Thyroid gland (tissue), 4 donors: ENCODE measurements around the gene CIITA.
"Not testable (repeated sequence)": the region's sequence is repeated elsewhere in the genome, so short reads cannot be mapped to it uniquely, and the experiment has no call there.

Experiments used
- POLR2A ChIP-seq, 2 donors: fragments of 450-650 bp; IDR thresholded peaks; one replicate each; pipeline ENCODE4 v1.6.1; 2017; ENCODE audit warnings: antibody characterized with exemption in 2 of 2, mild to moderate bottlenecking in 2 of 2, moderate library complexity in 1 of 2
- TF ChIP-seq, protein P1 (sequence below), 6 experiments: fragments of 200-600 bp in 3 of 6; fragments of 450-650 bp in 3 of 6; sonication (generic) in 3 of 6; IDR thresholded peaks; one replicate each; pipeline ENCODE4 v1.5.1; 2016 to 2019; ENCODE audit warnings: antibody characterized with exemption in 6 of 6, mild to moderate bottlenecking in 2 of 6, inconsistent platforms in 1 of 6, moderate library complexity in 1 of 6

- TF ChIP-seq, protein P1, sequence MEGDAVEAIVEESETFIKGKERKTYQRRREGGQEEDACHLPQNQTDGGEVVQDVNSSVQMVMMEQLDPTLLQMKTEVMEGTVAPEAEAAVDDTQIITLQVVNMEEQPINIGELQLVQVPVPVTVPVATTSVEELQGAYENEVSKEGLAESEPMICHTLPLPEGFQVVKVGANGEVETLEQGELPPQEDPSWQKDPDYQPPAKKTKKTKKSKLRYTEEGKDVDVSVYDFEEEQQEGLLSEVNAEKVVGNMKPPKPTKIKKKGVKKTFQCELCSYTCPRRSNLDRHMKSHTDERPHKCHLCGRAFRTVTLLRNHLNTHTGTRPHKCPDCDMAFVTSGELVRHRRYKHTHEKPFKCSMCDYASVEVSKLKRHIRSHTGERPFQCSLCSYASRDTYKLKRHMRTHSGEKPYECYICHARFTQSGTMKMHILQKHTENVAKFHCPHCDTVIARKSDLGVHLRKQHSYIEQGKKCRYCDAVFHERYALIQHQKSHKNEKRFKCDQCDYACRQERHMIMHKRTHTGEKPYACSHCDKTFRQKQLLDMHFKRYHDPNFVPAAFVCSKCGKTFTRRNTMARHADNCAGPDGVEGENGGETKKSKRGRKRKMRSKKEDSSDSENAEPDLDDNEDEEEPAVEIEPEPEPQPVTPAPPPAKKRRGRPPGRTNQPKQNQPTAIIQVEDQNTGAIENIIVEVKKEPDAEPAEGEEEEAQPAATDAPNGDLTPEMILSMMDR (IDR thresholded peaks at IDR 0.05), result not testable (repeated sequence)
- not testable (repeated sequence) for TF ChIP-seq POLR2A (IDR thresholded peaks at IDR 0.05)
These were observed 64.9 kb downstream of the CIITA start for GRCh38 chr16:10941935-10942351.
